ENCODE results near the gene DAPK2. TPM values are rescaled to one million over a fixed set of nuclear protein-coding genes. Genes with fewer than 3 reads are reported as not detected.

DAPK2 gene
- total RNA-seq, 4 donors from 2014 or later = 45.1 to 244 (median 107) TPM

- peak overlapping the region; percentile 67 to 79 (median 74) for H3K27ac ChIP-seq
- DNase-seq = peak; percentile 72
- in situ Hi-C loops (cut with MboI; ENCODE audit: low pct_ligation_motif_present in 1 of 4, low pct_unique_long_range_greater_than_20kb in 1 of 4, low sequenced_read_pairs in 3 of 4) = no loop called here
These were observed 35.6 kb downstream of the DAPK2 start for GRCh38 chr15:64010719-64011118.

GRCh38 chr15:64009798-64010261, 36.5 kb downstream of the DAPK2 start:
- H3K27ac ChIP-seq = peak overlapping the region; percentile 67 to 79 (median 74)
- DNase-seq = no peak
- 51 to 67% methylated on average over 4 of the region's 4 CpGs for WGBS, 2 donors (ENCODE audit: low coverage in 1 of 2)

More at GRCh38 chr15:64010719-64011118, 35.6 kb downstream of the DAPK2 start:
- no peaks in the 10 kb centered on the region for H3K36me3 ChIP-seq
- intact Hi-C loops (cut with DNase I; ENCODE audit: low total_unique reads) = no loop called here
- H3K27me3 ChIP-seq = no peaks in the 10 kb centered on the region
- H3K4me3 ChIP-seq = no peak overlapping the region
- no peaks in the 10 kb centered on the region for H3K9me3 ChIP-seq
- no peak for TF ChIP-seq CTCF (IDR thresholded peaks at IDR 0.05)
- peak in 1 of 3 donors; percentile 40 for TF ChIP-seq POLR2AphosphoS5 (IDR thresholded peaks at IDR 0.05)
- peaks cover 15 to 80% (median 47%) of the 10 kb centered on the region in 4 donors for H3K4me1 ChIP-seq
- WGBS, 2 donors (ENCODE audit: low coverage in 1 of 2) = 31% methylated on average over 3 of the region's 3 CpGs; no CpG with 5 or more reads in 1 of the 2 donors

GRCh38 chr15:64009241-64009640, 37.0 kb downstream of the DAPK2 start:
- Histone ChIP-seq H3K9me3 (no peaks in the 10 kb centered on the region), H3K4me3 (no peak overlapping the region), H3K27ac (peak overlapping the region; percentile 67 to 79 (median 74)), H3K36me3 (no peaks in the 10 kb centered on the region), H3K4me1 (peaks cover 18 to 83% (median 59%) of the 10 kb centered on the region in 4 donors), H3K27me3 (no peaks in the 10 kb centered on the region)
- in situ Hi-C loops (cut with MboI; ENCODE audit: low pct_ligation_motif_present in 1 of 4, low pct_unique_long_range_greater_than_20kb in 1 of 4, low sequenced_read_pairs in 3 of 4) (no loop called here), intact Hi-C loops (cut with DNase I; ENCODE audit: low total_unique reads) (no loop called here)
- TF ChIP-seq POLR2AphosphoS5 (IDR thresholded peaks at IDR 0.05) (peak in 2 of 3 donors; percentile 53 to 56), EP300 (IDR thresholded peaks at IDR 0.05; ENCODE audit: low read depth) (no peak), CTCF (IDR thresholded peaks at IDR 0.05) (no peak), POLR2A (IDR thresholded peaks at IDR 0.05) (peak; percentile 37)
- peak; percentile 50 for DNase-seq
- WGBS, 2 donors (ENCODE audit: low coverage in 1 of 2) = 43 to 48% methylated on average over 1 to 2 of the region's 2 CpGs

More at GRCh38 chr15:64009798-64010261, 36.5 kb downstream of the DAPK2 start:
- no peaks in the 10 kb centered on the region for H3K36me3 ChIP-seq
- peaks cover 15 to 83% (median 56%) of the 10 kb centered on the region in 4 donors for H3K4me1 ChIP-seq
- in situ Hi-C loops (cut with MboI; ENCODE audit: low pct_ligation_motif_present in 1 of 4, low pct_unique_long_range_greater_than_20kb in 1 of 4, low sequenced_read_pairs in 3 of 4) = no loop called here
- no peaks in the 10 kb centered on the region for H3K9me3 ChIP-seq
- H3K4me3 ChIP-seq = no peak overlapping the region
- no peak for TF ChIP-seq POLR2AphosphoS5 (IDR thresholded peaks at IDR 0.05)
- no peak for TF ChIP-seq POLR2A (IDR thresholded peaks at IDR 0.05)
- TF ChIP-seq CTCF (IDR thresholded peaks at IDR 0.05) = no peak
- TF ChIP-seq EP300 (IDR thresholded peaks at IDR 0.05; ENCODE audit: low read depth) = no peak
- no peaks in the 10 kb centered on the region for H3K27me3 ChIP-seq
- intact Hi-C loops (cut with DNase I; ENCODE audit: low total_unique reads) = no loop called here

GRCh38 chr15:64008177-64008576, 38.1 kb downstream of the DAPK2 start:
- no peaks in the 10 kb centered on the region for H3K36me3 ChIP-seq
- peak overlapping the region; percentile 67 to 79 (median 74) for H3K27ac ChIP-seq
- in situ Hi-C loops (cut with MboI; ENCODE audit: low pct_ligation_motif_present in 1 of 4, low pct_unique_long_range_greater_than_20kb in 1 of 4, low sequenced_read_pairs in 3 of 4) (no loop called here), intact Hi-C loops (cut with DNase I; ENCODE audit: low total_unique reads) (no loop called here)
- no peak overlapping the region for H3K4me3 ChIP-seq
- no peak for DNase-seq
- TF ChIP-seq EP300 (IDR thresholded peaks at IDR 0.05; ENCODE audit: low read depth) (no peak), CTCF (IDR thresholded peaks at IDR 0.05) (no peak), POLR2AphosphoS5 (IDR thresholded peaks at IDR 0.05) (no peak), POLR2A (IDR thresholded peaks at IDR 0.05) (no peak)
- no peaks in the 10 kb centered on the region for H3K9me3 ChIP-seq
- no peaks in the 10 kb centered on the region for H3K27me3 ChIP-seq
- peaks cover 19 to 81% (median 56%) of the 10 kb centered on the region in 4 donors for H3K4me1 ChIP-seq

Data from transverse colon (tissue), 4 donors.